Brain microvascular endothelial cell (primary cell): Measurements from ENCODE around the gene PHTF2.
A peak's percentile ranks its signal among the peaks of the same experiment; 100 is the strongest.

Source experiments
- DNase-seq: peaks from one replicate; pipeline ENCODE4 v3.0.0-alpha.2; 2020
- H3K27ac ChIP-seq: fragments of 250-450 bp; sonication (Bioruptor Pico); 2 replicates; pipeline ENCODE4 v1.5.1; 2020; ENCODE audit warnings: mild to moderate bottlenecking, moderate library complexity
- H3K27me3 ChIP-seq: fragments of 250-450 bp; sonication (Bioruptor Pico); replicated peaks from 2 replicates; pipeline ENCODE4 v1.5.1; 2020; ENCODE audit warnings: mild to moderate bottlenecking
- H3K36me3 ChIP-seq: fragments of 250-450 bp; sonication (Bioruptor Pico); replicated peaks from 2 replicates; pipeline ENCODE4 v1.5.1; 2020; ENCODE audit warnings: mild to moderate bottlenecking
- H3K4me3 ChIP-seq: 2 replicates; pipeline ENCODE4 v1.5.1; 2011; ENCODE audit warnings: low read depth, mild to moderate bottlenecking, control low read depth, low read length, moderate library complexity
- CTCF ChIP-seq: IDR thresholded peaks from 2 replicates; pipeline ENCODE4 v1.5.1; 2011; ENCODE audit warnings: low read depth, mild to moderate bottlenecking, moderate library complexity, low read length, control low read depth, inconsistent platforms; ENCODE audit errors: missing control alignments
- in situ Hi-C: cut with HindIII; loops from 2 replicates; pipeline ENCODE4 v1.10.0; 2017; ENCODE audit warnings: low sequenced_read_pairs, low pct_ligation_motif_present

PHTF2 gene

GRCh38 chr7:77885155-77885554 lies 86.6 kb downstream of the PHTF2 start:
- Histone ChIP-seq H3K4me3 (no peak overlapping the region), H3K27ac (no peak overlapping the region), H3K36me3 (no peaks in the 10 kb centered on the region), H3K27me3 (no peaks in the 10 kb centered on the region)
- TF ChIP-seq CTCF: no peak
- DNase-seq: no peak
- in situ Hi-C loops: no loop called here

GRCh38 chr7:77887567-77887966 lies 89.0 kb downstream of the PHTF2 start:
- peak overlapping the region; percentile 50 for H3K27ac ChIP-seq
- no peaks in the 10 kb centered on the region for H3K27me3 ChIP-seq
- peak; percentile 71 for DNase-seq
- no peak overlapping the region for H3K4me3 ChIP-seq
- in situ Hi-C loops: no loop called here
- H3K36me3 ChIP-seq: no peaks in the 10 kb centered on the region
- TF ChIP-seq CTCF: no peak

- Histone ChIP-seq H3K4me3 (no peak overlapping the region), H3K27me3 (no peaks in the 10 kb centered on the region), H3K36me3 (no peaks in the 10 kb centered on the region), H3K27ac (no peak overlapping the region)
- in situ Hi-C loops: no loop called here
- TF ChIP-seq CTCF: no peak
- DNase-seq: no peak
Measured at GRCh38 chr7:77888998-77889397, 90.4 kb downstream of the PHTF2 start.

DNA sequence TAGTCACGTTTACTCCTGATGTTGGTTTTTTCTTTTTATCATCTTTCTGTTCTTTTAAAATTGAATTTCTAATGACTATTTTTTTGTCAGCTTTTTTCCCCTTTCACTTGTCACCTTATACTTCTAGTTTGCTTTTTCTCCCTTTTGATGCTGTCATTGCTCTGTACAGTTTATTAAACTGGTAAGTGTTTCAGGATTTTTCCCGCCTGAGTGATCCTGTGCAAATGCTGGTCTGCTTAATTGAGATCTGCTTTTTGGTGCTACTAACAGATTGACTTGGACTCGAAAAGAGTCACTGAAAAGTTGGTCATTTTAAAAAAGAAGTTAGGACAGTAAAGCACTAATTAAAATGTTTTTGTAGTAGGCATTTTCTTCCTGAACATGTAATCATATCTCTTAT lies 95.2 kb downstream of the PHTF2 start:
- Histone ChIP-seq H3K4me3 (no peak overlapping the region), H3K27ac (no peak overlapping the region), H3K36me3 (no peaks in the 10 kb centered on the region), H3K27me3 (no peaks in the 10 kb centered on the region)
- in situ Hi-C loops: no loop called here
- TF ChIP-seq CTCF: no peak
- no peak for DNase-seq

GRCh38 chr7:77894574-77895091 lies 96.1 kb downstream of the PHTF2 start:
- no peak for DNase-seq
- no peak overlapping the region for H3K27ac ChIP-seq
- no peaks in the 10 kb centered on the region for H3K36me3 ChIP-seq
- in situ Hi-C loops: no loop called here
- H3K27me3 ChIP-seq: no peaks in the 10 kb centered on the region
- H3K4me3 ChIP-seq: no peak overlapping the region
- no peak for TF ChIP-seq CTCF

GRCh38 chr7:77895905-77896304 lies 97.3 kb downstream of the PHTF2 start:
- no peak for DNase-seq
- no peaks in the 10 kb centered on the region for H3K27me3 ChIP-seq
- no peak for TF ChIP-seq CTCF
- H3K4me3 ChIP-seq: no peak overlapping the region
- H3K27ac ChIP-seq: no peak overlapping the region
- no peaks in the 10 kb centered on the region for H3K36me3 ChIP-seq
- in situ Hi-C loops: no loop called here
